Raji (cell line): ENCODE measurements around the gene NUDCD3.

Source experiments
- POLR2A ChIP-seq: IDR thresholded peaks from 2 replicates; pipeline ENCODE4 v1.6.1; 2011; ENCODE audit warnings: low read depth, low read length, control low read depth; ENCODE audit not compliant: insufficient read depth

Gene NUDCD3

GRCh38 chr7:44348851-44349781, 141.3 kb downstream of the NUDCD3 start:
- no peak for TF ChIP-seq POLR2A

GRCh38 chr7:44348300-44348699, 142.2 kb downstream of the NUDCD3 start:
- TF ChIP-seq POLR2A, result no peak

GRCh38 chr7:44347546-44348114, 142.8 kb downstream of the NUDCD3 start:
- no peak for TF ChIP-seq POLR2A

GRCh38 chr7:44346063-44346462, 144.4 kb downstream of the NUDCD3 start:
- TF ChIP-seq POLR2A, result no peak

- no peak for TF ChIP-seq POLR2A
Measured at GRCh38 chr7:44341401-44341800, 149.1 kb downstream of the NUDCD3 start.

GRCh38 chr7:44338600-44338999, 151.9 kb downstream of the NUDCD3 start:
- TF ChIP-seq POLR2A, result no peak

- TF ChIP-seq POLR2A, result no peak
Measured at GRCh38 chr7:44336491-44336890, 154.0 kb downstream of the NUDCD3 start.

GRCh38 chr7:44335184-44335583, 155.3 kb downstream of the NUDCD3 start:
- no peak for TF ChIP-seq POLR2A

GRCh38 chr7:44334734-44335097, 155.7 kb downstream of the NUDCD3 start:
- no peak for TF ChIP-seq POLR2A

GRCh38 chr7:44333911-44334733, 156.3 kb downstream of the NUDCD3 start:
- TF ChIP-seq POLR2A, result no peak

- no peak for TF ChIP-seq POLR2A
Measured at GRCh38 chr7:44331682-44332081, 158.8 kb downstream of the NUDCD3 start.

GRCh38 chr7:44330331-44330730, 160.1 kb downstream of the NUDCD3 start:
- TF ChIP-seq POLR2A, result no peak

GRCh38 chr7:44329888-44330287, 160.6 kb downstream of the NUDCD3 start:
- no peak for TF ChIP-seq POLR2A
